Measurements from ENCODE around the gene TCEAL4.
"Not testable (repeated sequence)": the region's sequence is repeated elsewhere in the genome, so short reads cannot be mapped to it uniquely, and the experiment has no call there.

The TCEAL4 gene

GRCh38 chrX:103595202-103595601 lies 9.9 kb downstream of the TCEAL4 start:
- DNase-seq, result not testable (repeated sequence)

GRCh38 chrX:103607364-103608305 lies 22.3 kb downstream of the TCEAL4 start, which contains the start of gene TCEAL3:
TSS of gene TCEAL3 (plus strand) at chrX:103607963. CDS start at chrX:103609065, 1,102 bp downstream.
- DNase-seq, result peak; percentile 68

- no peak for DNase-seq
Observed at GRCh38 chrX:103608306-103608963, 23.1 kb downstream of the TCEAL4 start.

GRCh38 chrX:103610282-103610681 lies 25.0 kb downstream of the TCEAL4 start:
- DNase-seq, result no peak

GRCh38 chrX:103613362-103613890 lies 28.1 kb downstream of the TCEAL4 start:
- DNase-seq, result no peak

- no peak for DNase-seq
Observed at GRCh38 chrX:103614999-103615398, 29.7 kb downstream of the TCEAL4 start.

- DNase-seq, result no peak
Observed at GRCh38 chrX:103615781-103616371, 30.6 kb downstream of the TCEAL4 start.

GRCh38 chrX:103616676-103617186 lies 31.4 kb downstream of the TCEAL4 start:
- no peak for DNase-seq

- DNase-seq, result no peak
Observed at GRCh38 chrX:103624111-103624510, 38.8 kb downstream of the TCEAL4 start.

GRCh38 chrX:103626855-103627254 lies 41.5 kb downstream of the TCEAL4 start:
- DNase-seq, result no peak

- peak; percentile 75 for DNase-seq
Observed at GRCh38 chrX:103628386-103629317, 43.3 kb downstream of the TCEAL4 start, which contains the start of gene TCEAL1. TSS of gene TCEAL1 (plus strand) at chrX:103628975. CDS start at chrX:103629917, 942 bp downstream.

GRCh38 chrX:103629318-103630170 lies 44.2 kb downstream of the TCEAL4 start:
- peak; percentile 87 for DNase-seq

- no peak for DNase-seq
Observed at GRCh38 chrX:103630171-103630511, 44.8 kb downstream of the TCEAL4 start.

GRCh38 chrX:103631145-103631544 lies 45.8 kb downstream of the TCEAL4 start:
- DNase-seq, result no peak

- no peak for DNase-seq
Observed at GRCh38 chrX:103635436-103635835, 50.1 kb downstream of the TCEAL4 start.

Data from left hindlimb (tissue), 1 donor.